Measurements from ENCODE around the gene SMC6.

The SMC6 gene

GRCh38 chr2:17643031-17643615, 110.5 kb downstream of the SMC6 start:
- Histone ChIP-seq H3K4me2 (ENCODE audit: low read length) (no peak overlapping the region), H2BK5ac (ENCODE audit: low read depth, low read length, poor library complexity) (no peak overlapping the region), H4K12ac (ENCODE audit: low read depth, low read length) (no peak overlapping the region), H3K9me3 (ENCODE audit: insufficient read depth, low read depth, low read length) (no peaks in the 10 kb centered on the region), H3K36me3 (ENCODE audit: control insufficient read depth in 1 of 2, insufficient read depth in 2 of 2, low read length in 2 of 2) (no peaks in the 10 kb centered on the region), H4K91ac (ENCODE audit: low read depth, low read length) (no peak overlapping the region), H3K27ac (ENCODE audit: low read depth, low read length) (no peak overlapping the region), H3K9ac (ENCODE audit: low read length) (no peak overlapping the region), H3K27me3 (ENCODE audit: insufficient read depth, low read length) (no peaks in the 10 kb centered on the region), H3K4me1 (ENCODE audit: control insufficient read depth in 1 of 2, insufficient read depth in 2 of 2, low read length in 2 of 2) (peaks cover 3 to 6% of the 10 kb centered on the region in 2 experiments), H3K14ac (ENCODE audit: low read length) (no peak overlapping the region), H3K4ac (ENCODE audit: low read depth, low read length) (no peak overlapping the region), H3K23ac (ENCODE audit: low read length) (no peak overlapping the region), H3K79me1 (ENCODE audit: low read length) (no peaks in the 10 kb centered on the region), H2AFZ (ENCODE audit: insufficient read depth, low read length, poor library complexity) (no peak overlapping the region), H3K18ac (ENCODE audit: low read length) (no peak overlapping the region), H2BK120ac (ENCODE audit: insufficient read depth, low read length, poor library complexity) (no peak overlapping the region), H2AK5ac (ENCODE audit: low read length) (no peak overlapping the region), H2BK12ac (ENCODE audit: low read length) (no peak overlapping the region), H3K79me2 (ENCODE audit: control insufficient read depth, insufficient read depth, low read length, poor library complexity) (no peaks in the 10 kb centered on the region), H4K8ac (ENCODE audit: low read depth, low read length) (no peak overlapping the region), H3K4me3 (ENCODE audit: low read depth, low read length) (no peak overlapping the region)
- peak; percentile 47 to 66 for DNase-seq
- no CpG with 5 or more reads among the region's 6 CpGs for WGBS (ENCODE audit: extremely low coverage, insufficient coverage, insufficient read length)

DNA sequence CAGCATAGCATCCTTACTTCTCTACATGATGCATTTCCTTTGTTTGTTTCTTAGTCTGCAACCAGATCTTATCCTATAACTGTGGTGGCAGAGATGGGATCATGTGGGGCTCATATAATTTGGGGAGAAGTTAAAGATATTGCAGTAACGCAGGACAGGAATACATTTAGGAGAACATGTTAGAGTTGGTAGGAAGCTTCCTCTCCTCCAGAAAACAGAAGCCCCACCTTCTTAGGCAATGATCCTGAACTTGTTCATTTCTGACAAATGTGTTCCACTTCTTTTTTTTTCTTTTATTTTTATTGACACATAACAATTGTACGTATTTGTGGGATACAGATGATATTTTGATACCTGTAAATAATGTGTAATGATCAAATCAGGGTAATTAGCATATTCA, 113.2 kb downstream of the SMC6 start:
- Histone ChIP-seq H2AK5ac (ENCODE audit: low read length) (no peak overlapping the region), H3K36me3 (ENCODE audit: control insufficient read depth in 1 of 2, insufficient read depth in 2 of 2, low read length in 2 of 2) (no peaks in the 10 kb centered on the region), H2BK120ac (ENCODE audit: insufficient read depth, low read length, poor library complexity) (no peak overlapping the region), H3K79me1 (ENCODE audit: low read length) (no peaks in the 10 kb centered on the region), H3K4me3 (ENCODE audit: low read depth, low read length) (no peak overlapping the region), H3K23ac (ENCODE audit: low read length) (no peak overlapping the region), H3K9me3 (ENCODE audit: insufficient read depth, low read depth, low read length) (no peaks in the 10 kb centered on the region), H3K79me2 (ENCODE audit: control insufficient read depth, insufficient read depth, low read length, poor library complexity) (no peaks in the 10 kb centered on the region), H3K18ac (ENCODE audit: low read length) (no peak overlapping the region), H3K14ac (ENCODE audit: low read length) (no peak overlapping the region), H4K91ac (ENCODE audit: low read depth, low read length) (no peak overlapping the region), H2AFZ (ENCODE audit: insufficient read depth, low read length, poor library complexity) (no peak overlapping the region), H4K12ac (ENCODE audit: low read depth, low read length) (no peak overlapping the region), H2BK5ac (ENCODE audit: low read depth, low read length, poor library complexity) (no peak overlapping the region), H3K9ac (ENCODE audit: low read length) (no peak overlapping the region), H3K4me2 (ENCODE audit: low read length) (no peak overlapping the region), H4K8ac (ENCODE audit: low read depth, low read length) (no peak overlapping the region), H3K4me1 (ENCODE audit: control insufficient read depth in 1 of 2, insufficient read depth in 2 of 2, low read length in 2 of 2) (peaks cover 3 to 6% of the 10 kb centered on the region in 2 experiments), H3K4ac (ENCODE audit: low read depth, low read length) (no peak overlapping the region), H3K27ac (ENCODE audit: low read depth, low read length) (no peak overlapping the region), H2BK12ac (ENCODE audit: low read length) (no peak overlapping the region), H3K27me3 (ENCODE audit: insufficient read depth, low read length) (no peaks in the 10 kb centered on the region)
- WGBS (ENCODE audit: extremely low coverage, insufficient coverage, insufficient read length): no CpG with 5 or more reads among the region's 2 CpGs
- DNase-seq: no peak

- no peaks in the 10 kb centered on the region for H3K79me2 ChIP-seq (ENCODE audit: control insufficient read depth, insufficient read depth, low read length, poor library complexity)
- no peaks in the 10 kb centered on the region for H3K79me1 ChIP-seq (ENCODE audit: low read length)
- H3K23ac ChIP-seq (ENCODE audit: low read length): no peak overlapping the region
- DNase-seq: no peak
- no peak overlapping the region for H4K8ac ChIP-seq (ENCODE audit: low read depth, low read length)
- H3K36me3 ChIP-seq (ENCODE audit: control insufficient read depth in 1 of 2, insufficient read depth in 2 of 2, low read length in 2 of 2): no peaks in the 10 kb centered on the region
- no peak overlapping the region for H2AFZ ChIP-seq (ENCODE audit: insufficient read depth, low read length, poor library complexity)
- H3K4me2 ChIP-seq (ENCODE audit: low read length): no peak overlapping the region
- H3K14ac ChIP-seq (ENCODE audit: low read length): no peak overlapping the region
- H4K12ac ChIP-seq (ENCODE audit: low read depth, low read length): no peak overlapping the region
- H3K4ac ChIP-seq (ENCODE audit: low read depth, low read length): no peak overlapping the region
- no peaks in the 10 kb centered on the region for H3K27me3 ChIP-seq (ENCODE audit: insufficient read depth, low read length)
- no peak overlapping the region for H4K91ac ChIP-seq (ENCODE audit: low read depth, low read length)
- H2AK5ac ChIP-seq (ENCODE audit: low read length): no peak overlapping the region
- H3K27ac ChIP-seq (ENCODE audit: low read depth, low read length): no peak overlapping the region
- no peak overlapping the region for H3K18ac ChIP-seq (ENCODE audit: low read length)
- no peak overlapping the region for H2BK120ac ChIP-seq (ENCODE audit: insufficient read depth, low read length, poor library complexity)
- no peak overlapping the region for H2BK12ac ChIP-seq (ENCODE audit: low read length)
- H3K9me3 ChIP-seq (ENCODE audit: insufficient read depth, low read depth, low read length): no peaks in the 10 kb centered on the region
- H2BK5ac ChIP-seq (ENCODE audit: low read depth, low read length, poor library complexity): no peak overlapping the region
- no CpG with 5 or more reads among the region's 7 CpGs for WGBS (ENCODE audit: extremely low coverage, insufficient coverage, insufficient read length)
- H3K9ac ChIP-seq (ENCODE audit: low read length): no peak overlapping the region
- H3K4me1 ChIP-seq (ENCODE audit: control insufficient read depth in 1 of 2, insufficient read depth in 2 of 2, low read length in 2 of 2): peaks cover under 1 to 3% of the 10 kb centered on the region in 2 experiments
- no peak overlapping the region for H3K4me3 ChIP-seq (ENCODE audit: low read depth, low read length)
These were observed 115.3 kb downstream of the SMC6 start for GRCh38 chr2:17638196-17638743.

DNA sequence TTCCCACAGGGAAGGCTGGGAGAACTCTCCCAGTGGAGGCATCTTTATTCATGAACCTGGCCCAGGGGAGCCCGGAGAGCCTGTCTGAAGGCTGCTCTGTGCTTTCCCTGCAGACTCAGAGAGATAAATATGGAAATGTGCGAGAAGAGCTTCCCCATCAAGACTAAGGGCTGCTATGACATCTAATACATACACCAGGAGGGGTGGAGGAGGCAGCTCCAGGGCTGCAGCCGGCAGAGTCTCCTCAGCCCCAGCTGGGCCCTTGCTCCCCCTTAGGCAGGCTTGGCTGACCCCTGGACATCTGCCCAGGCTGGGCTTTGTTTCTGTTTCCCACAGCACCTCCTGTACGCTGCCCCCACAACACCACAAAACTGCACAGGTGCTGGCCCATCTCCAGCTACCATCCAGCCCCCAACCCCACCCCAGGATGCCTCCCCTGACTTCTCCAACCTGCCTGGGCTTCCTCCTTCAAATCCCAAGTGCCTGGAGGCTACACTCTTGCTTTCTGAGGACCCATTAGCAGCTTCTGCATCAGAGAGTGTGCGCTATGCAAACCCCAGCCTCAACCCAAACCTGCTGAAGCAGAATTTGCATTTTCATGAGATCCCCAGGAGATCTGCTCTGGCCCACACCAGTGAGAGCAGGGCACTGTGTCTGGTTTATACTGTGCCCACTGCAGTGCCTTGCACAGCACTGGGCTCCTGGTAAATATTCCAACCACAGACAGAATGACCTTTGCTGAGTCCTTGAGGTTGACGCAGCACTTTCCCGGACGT, 116.3 kb downstream of the SMC6 start:
- Histone ChIP-seq H4K12ac (ENCODE audit: low read depth, low read length) (no peak overlapping the region), H3K9me3 (ENCODE audit: insufficient read depth, low read depth, low read length) (no peaks in the 10 kb centered on the region)

More for the DNA sequence above, 116.3 kb downstream of the SMC6 start:
- Histone ChIP-seq H3K27me3 (ENCODE audit: insufficient read depth, low read length) (no peaks in the 10 kb centered on the region), H3K23ac (ENCODE audit: low read length) (no peak overlapping the region), H2AFZ (ENCODE audit: insufficient read depth, low read length, poor library complexity) (no peak overlapping the region), H4K91ac (ENCODE audit: low read depth, low read length) (no peak overlapping the region), H3K27ac (ENCODE audit: low read depth, low read length) (no peak overlapping the region), H3K4me3 (ENCODE audit: low read depth, low read length) (peak overlapping the region; percentile 7), H3K36me3 (ENCODE audit: control insufficient read depth in 1 of 2, insufficient read depth in 2 of 2, low read length in 2 of 2) (no peaks in the 10 kb centered on the region), H2BK12ac (ENCODE audit: low read length) (no peak overlapping the region), H2BK5ac (ENCODE audit: low read depth, low read length, poor library complexity) (no peak overlapping the region), H3K4me2 (ENCODE audit: low read length) (no peak overlapping the region), H3K4ac (ENCODE audit: low read depth, low read length) (no peak overlapping the region), H2BK120ac (ENCODE audit: insufficient read depth, low read length, poor library complexity) (no peak overlapping the region), H3K18ac (ENCODE audit: low read length) (no peak overlapping the region), H4K8ac (ENCODE audit: low read depth, low read length) (no peak overlapping the region), H3K9ac (ENCODE audit: low read length) (no peak overlapping the region), H3K4me1 (ENCODE audit: control insufficient read depth in 1 of 2, insufficient read depth in 2 of 2, low read length in 2 of 2) (no peaks in the 10 kb centered on the region), H2AK5ac (ENCODE audit: low read length) (no peak overlapping the region), H3K79me2 (ENCODE audit: control insufficient read depth, insufficient read depth, low read length, poor library complexity) (no peaks in the 10 kb centered on the region), H3K14ac (ENCODE audit: low read length) (no peak overlapping the region), H3K79me1 (ENCODE audit: low read length) (no peaks in the 10 kb centered on the region)
- WGBS (ENCODE audit: extremely low coverage, insufficient coverage, insufficient read length): no CpG with 5 or more reads among the region's 8 CpGs
- no peak for DNase-seq

Measured in trophoblast cell (in vitro differentiated cells and primary cell).